ENCODE results near the gene ZNF423. TPM values are rescaled to one million over a fixed set of nuclear protein-coding genes. Genes with fewer than 3 reads are reported as not detected.
A peak's percentile ranks its signal among the peaks of the same experiment; 100 is the strongest.

The ZNF423 gene
- total and polyA plus RNA-seq, 2 of the 13 experiments (the other 11 are each of a cell fraction or from before 2014, with no cell fraction given) = 0.07 to 0.31 TPM

DNA sequence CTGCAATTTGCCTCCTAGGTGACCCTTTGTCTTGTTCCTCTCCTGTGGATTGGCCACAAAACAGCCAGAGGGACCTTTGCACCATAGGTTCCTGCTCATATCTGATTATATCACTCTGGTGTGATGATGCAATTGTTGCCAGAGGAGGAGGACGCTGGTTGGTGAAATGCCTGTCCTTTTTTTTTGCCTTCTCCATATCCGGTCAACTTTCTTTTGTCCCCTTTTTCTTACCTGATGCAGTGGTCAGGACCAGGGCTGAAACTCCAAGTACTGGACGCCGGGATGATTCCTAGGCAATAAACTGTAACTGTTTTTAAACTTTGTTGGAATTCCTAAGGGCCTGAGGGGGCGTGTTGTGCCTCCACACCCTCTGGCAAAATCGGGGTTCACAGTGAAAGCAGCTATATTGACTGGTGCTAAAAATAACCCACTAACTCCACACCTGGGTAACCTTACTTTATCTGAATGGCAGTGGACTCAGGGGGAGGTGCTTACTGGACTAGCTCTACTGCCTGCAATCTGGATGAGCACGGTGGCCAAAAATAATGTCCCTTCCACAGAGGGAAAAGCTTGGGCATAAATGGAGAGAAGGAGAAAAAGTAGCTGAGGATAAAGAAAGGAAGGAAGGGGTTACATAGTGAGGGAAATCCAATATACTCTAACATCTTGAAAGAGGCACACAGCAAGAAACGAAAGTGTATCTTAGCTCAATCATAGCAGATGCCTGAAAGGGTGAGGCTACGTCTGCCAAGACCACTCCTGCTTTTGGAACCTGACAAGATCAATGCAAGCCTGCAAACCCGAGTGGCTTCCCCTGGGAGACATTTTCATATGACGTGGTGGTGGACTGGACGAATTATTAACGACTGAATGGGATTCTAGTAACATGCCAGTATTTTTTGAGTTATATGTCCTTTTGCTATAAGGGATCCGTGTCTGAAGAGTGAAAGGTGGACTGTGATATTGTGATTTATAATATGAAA is 28.4 kb upstream of the ZNF423 start (continued):
- TF ChIP-seq, protein P1, sequence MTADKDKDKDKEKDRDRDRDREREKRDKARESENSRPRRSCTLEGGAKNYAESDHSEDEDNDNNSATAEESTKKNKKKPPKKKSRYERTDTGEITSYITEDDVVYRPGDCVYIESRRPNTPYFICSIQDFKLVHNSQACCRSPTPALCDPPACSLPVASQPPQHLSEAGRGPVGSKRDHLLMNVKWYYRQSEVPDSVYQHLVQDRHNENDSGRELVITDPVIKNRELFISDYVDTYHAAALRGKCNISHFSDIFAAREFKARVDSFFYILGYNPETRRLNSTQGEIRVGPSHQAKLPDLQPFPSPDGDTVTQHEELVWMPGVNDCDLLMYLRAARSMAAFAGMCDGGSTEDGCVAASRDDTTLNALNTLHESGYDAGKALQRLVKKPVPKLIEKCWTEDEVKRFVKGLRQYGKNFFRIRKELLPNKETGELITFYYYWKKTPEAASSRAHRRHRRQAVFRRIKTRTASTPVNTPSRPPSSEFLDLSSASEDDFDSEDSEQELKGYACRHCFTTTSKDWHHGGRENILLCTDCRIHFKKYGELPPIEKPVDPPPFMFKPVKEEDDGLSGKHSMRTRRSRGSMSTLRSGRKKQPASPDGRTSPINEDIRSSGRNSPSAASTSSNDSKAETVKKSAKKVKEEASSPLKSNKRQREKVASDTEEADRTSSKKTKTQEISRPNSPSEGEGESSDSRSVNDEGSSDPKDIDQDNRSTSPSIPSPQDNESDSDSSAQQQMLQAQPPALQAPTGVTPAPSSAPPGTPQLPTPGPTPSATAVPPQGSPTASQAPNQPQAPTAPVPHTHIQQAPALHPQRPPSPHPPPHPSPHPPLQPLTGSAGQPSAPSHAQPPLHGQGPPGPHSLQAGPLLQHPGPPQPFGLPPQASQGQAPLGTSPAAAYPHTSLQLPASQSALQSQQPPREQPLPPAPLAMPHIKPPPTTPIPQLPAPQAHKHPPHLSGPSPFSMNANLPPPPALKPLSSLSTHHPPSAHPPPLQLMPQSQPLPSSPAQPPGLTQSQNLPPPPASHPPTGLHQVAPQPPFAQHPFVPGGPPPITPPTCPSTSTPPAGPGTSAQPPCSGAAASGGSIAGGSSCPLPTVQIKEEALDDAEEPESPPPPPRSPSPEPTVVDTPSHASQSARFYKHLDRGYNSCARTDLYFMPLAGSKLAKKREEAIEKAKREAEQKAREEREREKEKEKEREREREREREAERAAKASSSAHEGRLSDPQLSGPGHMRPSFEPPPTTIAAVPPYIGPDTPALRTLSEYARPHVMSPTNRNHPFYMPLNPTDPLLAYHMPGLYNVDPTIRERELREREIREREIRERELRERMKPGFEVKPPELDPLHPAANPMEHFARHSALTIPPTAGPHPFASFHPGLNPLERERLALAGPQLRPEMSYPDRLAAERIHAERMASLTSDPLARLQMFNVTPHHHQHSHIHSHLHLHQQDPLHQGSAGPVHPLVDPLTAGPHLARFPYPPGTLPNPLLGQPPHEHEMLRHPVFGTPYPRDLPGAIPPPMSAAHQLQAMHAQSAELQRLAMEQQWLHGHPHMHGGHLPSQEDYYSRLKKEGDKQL (CRISPR knock-in tag; IDR thresholded peaks at IDR 0.05; ENCODE audit: low read depth) = no peak
- TF ChIP-seq MAFG (CRISPR knock-in tag; IDR thresholded peaks at IDR 0.05) (no peak), ZNF652 (CRISPR knock-in tag; IDR thresholded peaks at IDR 0.05; ENCODE audit: borderline replicate concordance, low read depth) (no peak), ZFP37 (CRISPR knock-in tag; IDR thresholded peaks at IDR 0.05; ENCODE audit: borderline replicate concordance) (no peak), SAFB2 (CRISPR knock-in tag; IDR thresholded peaks at IDR 0.05; ENCODE audit: borderline replicate concordance, low read depth) (no peak), SMARCC2 (IDR thresholded peaks at IDR 0.05) (no peak), ZNF235 (CRISPR knock-in tag; IDR thresholded peaks at IDR 0.05; ENCODE audit: borderline replicate concordance) (no peak), HOXA9 (CRISPR knock-in tag; IDR thresholded peaks at IDR 0.05; ENCODE audit: borderline replicate concordance) (no peak), SMARCE1 (IDR thresholded peaks at IDR 0.05; ENCODE audit: borderline replicate concordance) (no peak), ZNF451 (CRISPR knock-in tag; IDR thresholded peaks at IDR 0.05) (no peak), DPF2 (CRISPR knock-in tag; IDR thresholded peaks at IDR 0.05; ENCODE audit: borderline replicate concordance, low read depth) (peak; percentile 50; the same call in 1 of the 2 replicates), KLF6 (CRISPR knock-in tag; IDR thresholded peaks at IDR 0.05) (no peak)
- TF ChIP-seq, protein P2, sequence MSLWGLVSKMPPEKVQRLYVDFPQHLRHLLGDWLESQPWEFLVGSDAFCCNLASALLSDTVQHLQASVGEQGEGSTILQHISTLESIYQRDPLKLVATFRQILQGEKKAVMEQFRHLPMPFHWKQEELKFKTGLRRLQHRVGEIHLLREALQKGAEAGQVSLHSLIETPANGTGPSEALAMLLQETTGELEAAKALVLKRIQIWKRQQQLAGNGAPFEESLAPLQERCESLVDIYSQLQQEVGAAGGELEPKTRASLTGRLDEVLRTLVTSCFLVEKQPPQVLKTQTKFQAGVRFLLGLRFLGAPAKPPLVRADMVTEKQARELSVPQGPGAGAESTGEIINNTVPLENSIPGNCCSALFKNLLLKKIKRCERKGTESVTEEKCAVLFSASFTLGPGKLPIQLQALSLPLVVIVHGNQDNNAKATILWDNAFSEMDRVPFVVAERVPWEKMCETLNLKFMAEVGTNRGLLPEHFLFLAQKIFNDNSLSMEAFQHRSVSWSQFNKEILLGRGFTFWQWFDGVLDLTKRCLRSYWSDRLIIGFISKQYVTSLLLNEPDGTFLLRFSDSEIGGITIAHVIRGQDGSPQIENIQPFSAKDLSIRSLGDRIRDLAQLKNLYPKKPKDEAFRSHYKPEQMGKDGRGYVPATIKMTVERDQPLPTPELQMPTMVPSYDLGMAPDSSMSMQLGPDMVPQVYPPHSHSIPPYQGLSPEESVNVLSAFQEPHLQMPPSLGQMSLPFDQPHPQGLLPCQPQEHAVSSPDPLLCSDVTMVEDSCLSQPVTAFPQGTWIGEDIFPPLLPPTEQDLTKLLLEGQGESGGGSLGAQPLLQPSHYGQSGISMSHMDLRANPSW (CRISPR knock-in tag; IDR thresholded peaks at IDR 0.05; ENCODE audit: borderline replicate concordance) = no peak
- TF ChIP-seq, protein P3, sequence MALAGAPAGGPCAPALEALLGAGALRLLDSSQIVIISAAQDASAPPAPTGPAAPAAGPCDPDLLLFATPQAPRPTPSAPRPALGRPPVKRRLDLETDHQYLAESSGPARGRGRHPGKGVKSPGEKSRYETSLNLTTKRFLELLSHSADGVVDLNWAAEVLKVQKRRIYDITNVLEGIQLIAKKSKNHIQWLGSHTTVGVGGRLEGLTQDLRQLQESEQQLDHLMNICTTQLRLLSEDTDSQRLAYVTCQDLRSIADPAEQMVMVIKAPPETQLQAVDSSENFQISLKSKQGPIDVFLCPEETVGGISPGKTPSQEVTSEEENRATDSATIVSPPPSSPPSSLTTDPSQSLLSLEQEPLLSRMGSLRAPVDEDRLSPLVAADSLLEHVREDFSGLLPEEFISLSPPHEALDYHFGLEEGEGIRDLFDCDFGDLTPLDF (CRISPR knock-in tag; IDR thresholded peaks at IDR 0.05) = no peak
- TF ChIP-seq, protein P4, sequence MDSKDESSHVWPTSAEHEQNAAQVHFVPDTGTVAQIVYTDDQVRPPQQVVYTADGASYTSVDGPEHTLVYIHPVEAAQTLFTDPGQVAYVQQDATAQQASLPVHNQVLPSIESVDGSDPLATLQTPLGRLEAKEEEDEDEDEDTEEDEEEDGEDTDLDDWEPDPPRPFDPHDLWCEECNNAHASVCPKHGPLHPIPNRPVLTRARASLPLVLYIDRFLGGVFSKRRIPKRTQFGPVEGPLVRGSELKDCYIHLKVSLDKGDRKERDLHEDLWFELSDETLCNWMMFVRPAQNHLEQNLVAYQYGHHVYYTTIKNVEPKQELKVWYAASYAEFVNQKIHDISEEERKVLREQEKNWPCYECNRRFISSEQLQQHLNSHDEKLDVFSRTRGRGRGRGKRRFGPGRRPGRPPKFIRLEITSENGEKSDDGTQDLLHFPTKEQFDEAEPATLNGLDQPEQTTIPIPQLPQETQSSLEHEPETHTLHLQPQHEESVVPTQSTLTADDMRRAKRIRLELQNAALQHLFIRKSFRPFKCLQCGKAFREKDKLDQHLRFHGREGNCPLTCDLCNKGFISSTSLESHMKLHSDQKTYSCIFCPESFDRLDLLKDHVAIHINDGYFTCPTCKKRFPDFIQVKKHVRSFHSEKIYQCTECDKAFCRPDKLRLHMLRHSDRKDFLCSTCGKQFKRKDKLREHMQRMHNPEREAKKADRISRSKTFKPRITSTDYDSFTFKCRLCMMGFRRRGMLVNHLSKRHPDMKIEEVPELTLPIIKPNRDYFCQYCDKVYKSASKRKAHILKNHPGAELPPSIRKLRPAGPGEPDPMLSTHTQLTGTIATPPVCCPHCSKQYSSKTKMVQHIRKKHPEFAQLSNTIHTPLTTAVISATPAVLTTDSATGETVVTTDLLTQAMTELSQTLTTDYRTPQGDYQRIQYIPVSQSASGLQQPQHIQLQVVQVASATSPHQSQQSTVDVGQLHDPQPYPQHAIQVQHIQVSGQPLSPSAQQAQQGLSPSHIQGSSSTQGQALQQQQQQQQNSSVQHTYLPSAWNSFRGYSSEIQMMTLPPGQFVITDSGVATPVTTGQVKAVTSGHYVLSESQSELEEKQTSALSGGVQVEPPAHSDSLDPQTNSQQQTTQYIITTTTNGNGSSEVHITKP (CRISPR knock-in tag; IDR thresholded peaks at IDR 0.05; ENCODE audit: low read depth) = no peak

All from HepG2 (cell line).